ENCODE measurements around the gene SPOCK1. TPM values are rescaled to one million over a fixed set of nuclear protein-coding genes. Genes with fewer than 3 reads are reported as not detected.

The SPOCK1 gene
- total RNA-seq, 1 experiment from 2014 or later: 23.9 TPM

- Histone ChIP-seq H3K79me2 (ENCODE audit: low read depth) (no peaks in the 10 kb centered on the region), H3K9me3 (ENCODE audit: insufficient read depth, low read depth) (no peaks in the 10 kb centered on the region), H3K4me2 (no peak overlapping the region), H3K36me3 (ENCODE audit: low read depth) (no peaks in the 10 kb centered on the region), H3K9me2 (ENCODE audit: insufficient read depth) (no peaks in the 10 kb centered on the region), H3K4me1 (replicated peaks; ENCODE audit: insufficient read depth) (peaks cover 27% of the 10 kb centered on the region), H2AFZ (no peak overlapping the region), H4K20me1 (ENCODE audit: insufficient read depth) (no peaks in the 10 kb centered on the region), H3K27me3 (ENCODE audit: insufficient read depth, low read depth) (no peaks in the 10 kb centered on the region), H3F3A (ENCODE audit: insufficient read depth, low read depth) (peaks cover 8% of the 10 kb centered on the region; the same call in 1 of the 2 replicates), H3K27ac (no peak overlapping the region), H3K4me3 (no peak overlapping the region)
- no peak for DNase-seq
- intact Hi-C loops (cut with micrococcal nuclease; ENCODE audit: unreplicated experiment): no loop called here
- POLR2A ChIA-PET (ENCODE audit: unreplicated experiment): no interaction called here
- TF ChIP-seq EZH2 (IDR thresholded peaks at IDR 0.05; ENCODE audit: low read depth) (no peak), CTCF (conservative IDR thresholded peaks at IDR 0.05) (no peak)
- no TSS peak for BruUV-seq (replicated peaks)
- CTCF ChIA-PET: no interaction called here
Measured at GRCh38 chr5:137148159-137148558, 351.0 kb downstream of the SPOCK1 start.

- Histone ChIP-seq H3K4me1 (replicated peaks; ENCODE audit: insufficient read depth) (peaks cover 36% of the 10 kb centered on the region), H3K79me2 (ENCODE audit: low read depth) (no peaks in the 10 kb centered on the region), H4K20me1 (ENCODE audit: insufficient read depth) (no peaks in the 10 kb centered on the region), H3K27ac (no peak overlapping the region), H3K9me2 (ENCODE audit: insufficient read depth) (no peaks in the 10 kb centered on the region), H3K4me2 (no peak overlapping the region), H3F3A (ENCODE audit: insufficient read depth, low read depth) (peaks cover 16% of the 10 kb centered on the region; the same call in 1 of the 2 replicates), H3K9me3 (ENCODE audit: insufficient read depth, low read depth) (no peaks in the 10 kb centered on the region), H3K4me3 (no peak overlapping the region), H3K27me3 (ENCODE audit: insufficient read depth, low read depth) (no peaks in the 10 kb centered on the region), H3K36me3 (ENCODE audit: low read depth) (no peaks in the 10 kb centered on the region), H2AFZ (no peak overlapping the region)
- intact Hi-C loops (cut with micrococcal nuclease; ENCODE audit: unreplicated experiment): loop anchor here (2.0 kb wide), 1 partner anchor 71 kb away; no protein-coding TSS in a partner anchor
- ChIA-PET POLR2A (ENCODE audit: unreplicated experiment) (no interaction called here), CTCF (no interaction called here)
- TF ChIP-seq EZH2 (IDR thresholded peaks at IDR 0.05; ENCODE audit: low read depth) (no peak), CTCF (conservative IDR thresholded peaks at IDR 0.05) (no peak)
- DNase-seq: no peak
- no TSS peak for BruUV-seq (replicated peaks)
Measured at GRCh38 chr5:137147346-137147745, 351.8 kb downstream of the SPOCK1 start.

GRCh38 chr5:137146402-137146890 lies 352.7 kb downstream of the SPOCK1 start:
- H3K79me2 ChIP-seq (ENCODE audit: low read depth): no peaks in the 10 kb centered on the region
- CTCF ChIA-PET: no interaction called here
- peaks cover 43% of the 10 kb centered on the region for H3K4me1 ChIP-seq (replicated peaks; ENCODE audit: insufficient read depth)
- peaks cover 16% of the 10 kb centered on the region; the same call in 1 of the 2 replicates for H3F3A ChIP-seq (ENCODE audit: insufficient read depth, low read depth)
- intact Hi-C loops (cut with micrococcal nuclease; ENCODE audit: unreplicated experiment): loop anchor here (1.0 to 2.0 kb wide), 2 partner anchors 68 to 72 kb away; no protein-coding TSS in a partner anchor
- H3K9me3 ChIP-seq (ENCODE audit: insufficient read depth, low read depth): no peaks in the 10 kb centered on the region
- no peaks in the 10 kb centered on the region for H3K9me2 ChIP-seq (ENCODE audit: insufficient read depth)
- TF ChIP-seq CTCF (conservative IDR thresholded peaks at IDR 0.05) (no peak), EZH2 (IDR thresholded peaks at IDR 0.05; ENCODE audit: low read depth) (no peak)
- H3K4me2 ChIP-seq: peak overlapping the region; percentile 69
- H3K36me3 ChIP-seq (ENCODE audit: low read depth): no peaks in the 10 kb centered on the region
- peak; percentile 49 to 90 for DNase-seq
- peak overlapping the region; percentile 17; the same call in 1 of the 2 replicates for H2AFZ ChIP-seq
- H3K4me3 ChIP-seq: peak overlapping the region; percentile 34; the same call in 1 of the 2 replicates
- BruUV-seq (replicated peaks): no TSS peak
- POLR2A ChIA-PET (ENCODE audit: unreplicated experiment): no interaction called here
- H3K27ac ChIP-seq: peak overlapping the region; percentile 65
- H4K20me1 ChIP-seq (ENCODE audit: insufficient read depth): no peaks in the 10 kb centered on the region
- H3K27me3 ChIP-seq (ENCODE audit: insufficient read depth, low read depth): no peaks in the 10 kb centered on the region

Data from PC-9 (cell line).